SK-N-SH treated with all-trans-retinoic acid at 6 μM for 48 hours (cell line): ENCODE measurements around the gene RILPL1.
"Not testable (repeated sequence)": the region's sequence is repeated elsewhere in the genome, so short reads cannot be mapped to it uniquely, and the experiment has no call there.

ENCODE experiments used
- ATAC-seq: fragments of 200-7000 bp; cut with Tn5 transposase; 3 replicates; pipeline ENCODE4 v1.9.1; 2020; ENCODE audit warnings: mild to moderate bottlenecking, moderate library complexity
- BACH2 ChIP-seq: fragments of 250-450 bp; sonication (Bioruptor Pico); IDR thresholded peaks from 2 replicates; pipeline ENCODE4 v1.9.0; 2021; ENCODE audit warnings: mild to moderate bottlenecking, borderline replicate concordance
- CREB5 ChIP-seq: fragments of 250-450 bp; sonication (Bioruptor Pico); IDR thresholded peaks from 2 replicates; pipeline ENCODE4 v1.5.1; 2020; ENCODE audit warnings: low read depth, mild to moderate bottlenecking, moderate library complexity
- CSDC2 ChIP-seq: fragments of 250-450 bp; sonication (Bioruptor Pico); IDR thresholded peaks from 2 replicates; pipeline ENCODE4 v1.5.0; 2020; ENCODE audit warnings: mild to moderate bottlenecking, moderate library complexity
- CSRNP3 ChIP-seq: fragments of 250-450 bp; sonication (Bioruptor Pico); IDR thresholded peaks from 2 replicates; pipeline ENCODE4 v1.5.1; 2021; ENCODE audit warnings: mild to moderate bottlenecking, moderate library complexity
- ESRRG ChIP-seq: fragments of 250-450 bp; sonication (Bioruptor Pico); IDR thresholded peaks from 2 replicates; pipeline ENCODE4 v1.6.1; 2021; ENCODE audit warnings: mild to moderate bottlenecking
- GLIS3 ChIP-seq: fragments of 250-450 bp; sonication (Bioruptor Pico); IDR thresholded peaks from 2 replicates; pipeline ENCODE4 v1.5.0; 2020; ENCODE audit warnings: mild to moderate bottlenecking, moderate library complexity
- ISL1 ChIP-seq: fragments of 250-450 bp; sonication (Bioruptor Pico); IDR thresholded peaks from 2 replicates; pipeline ENCODE4 v2.1.2; 2022; ENCODE audit warnings: mild to moderate bottlenecking, moderate library complexity
- OSR1 ChIP-seq: fragments of 250-450 bp; sonication (Bioruptor Pico); IDR thresholded peaks from 2 replicates; pipeline ENCODE4 v1.8.0; 2022; ENCODE audit warnings: moderate library complexity, mild to moderate bottlenecking, inconsistent platforms
- PATZ1 ChIP-seq: fragments of 250-450 bp; sonication (Bioruptor Pico); IDR thresholded peaks from 2 replicates; pipeline ENCODE4 v1.8.0; 2020; ENCODE audit warnings: mild to moderate bottlenecking, moderate library complexity, borderline replicate concordance
- POU6F1 ChIP-seq: fragments of 250-450 bp; sonication (Bioruptor Pico); IDR thresholded peaks from 2 replicates; pipeline ENCODE4 v1.8.0; 2021; ENCODE audit warnings: low read depth, mild to moderate bottlenecking, moderate library complexity, borderline replicate concordance
- PPARA ChIP-seq: fragments of 250-450 bp; sonication (Bioruptor Pico); IDR thresholded peaks from 2 replicates; pipeline ENCODE4 v1.5.0; 2020; ENCODE audit warnings: mild to moderate bottlenecking, borderline replicate concordance
- RARB ChIP-seq: fragments of 250-450 bp; sonication (Bioruptor Pico); IDR thresholded peaks from 2 replicates; pipeline ENCODE4 v1.8.0; 2021; ENCODE audit warnings: mild to moderate bottlenecking, moderate library complexity
- SNAI2 ChIP-seq: fragments of 250-450 bp; sonication (Bioruptor Pico); IDR thresholded peaks from 2 replicates; pipeline ENCODE4 v1.5.0; 2020; ENCODE audit warnings: mild to moderate bottlenecking, moderate library complexity
- TCF4 ChIP-seq: fragments of 250-450 bp; sonication (Bioruptor Pico); IDR thresholded peaks from 2 replicates; pipeline ENCODE4 v1.8.0; 2021; ENCODE audit warnings: mild to moderate bottlenecking, moderate library complexity, borderline replicate concordance
- TOX ChIP-seq: fragments of 250-450 bp; sonication (Bioruptor Pico); IDR thresholded peaks from 2 replicates; pipeline ENCODE4 v1.8.0; 2021; ENCODE audit warnings: mild to moderate bottlenecking, moderate library complexity, borderline replicate concordance
- TSHZ2 ChIP-seq: fragments of 250-450 bp; sonication (Bioruptor Pico); IDR thresholded peaks from 2 replicates; pipeline ENCODE4 v1.5.0; 2020; ENCODE audit warnings: mild to moderate bottlenecking, moderate library complexity
- ZC3H10 ChIP-seq: fragments of 250-450 bp; sonication (Bioruptor Pico); IDR thresholded peaks from 2 replicates; pipeline ENCODE4 v1.5.1; 2021; ENCODE audit warnings: mild to moderate bottlenecking, moderate library complexity
- ZFP3 ChIP-seq: fragments of 250-450 bp; sonication (Bioruptor Pico); IDR thresholded peaks from 2 replicates; pipeline ENCODE4 v1.5.0; 2020; ENCODE audit warnings: mild to moderate bottlenecking, moderate library complexity
- ZFP30 ChIP-seq: fragments of 450-650 bp; formaldehyde crosslinking; IDR thresholded peaks from 2 replicates; pipeline ENCODE4 v1.5.0; 2022; ENCODE audit warnings: mild to moderate bottlenecking, moderate library complexity
- ZNF565 ChIP-seq: fragments of 450-650 bp; formaldehyde crosslinking; conservative IDR thresholded peaks from 2 replicates; pipeline ENCODE4 v1.5.0; 2020; ENCODE audit warnings: low read depth, mild to moderate bottlenecking, moderate library complexity
- ZNF70 ChIP-seq: fragments of 450-650 bp; formaldehyde crosslinking; IDR thresholded peaks from 2 replicates; pipeline ENCODE4 v1.5.0; 2020; ENCODE audit warnings: mild to moderate bottlenecking, moderate library complexity
- ZNF8 ChIP-seq: fragments of 450-650 bp; formaldehyde crosslinking; IDR thresholded peaks from 2 replicates; pipeline ENCODE4 v1.5.0; 2020; ENCODE audit warnings: mild to moderate bottlenecking, moderate library complexity

Gene RILPL1

GRCh38 chr12:123429101-123429500, 104.4 kb downstream of the RILPL1 start:
- ATAC-seq: not testable (repeated sequence)

GRCh38 chr12:123428591-123428990, 104.9 kb downstream of the RILPL1 start:
- TF ChIP-seq ZFP3 (no peak), ZNF8 (CRISPR knock-in tag) (no peak), CSRNP3 (CRISPR knock-in tag) (no peak), ZNF565 (CRISPR knock-in tag) (no peak), SNAI2 (CRISPR knock-in tag) (no peak), GLIS3 (CRISPR knock-in tag) (no peak), RARB (CRISPR knock-in tag) (no peak), ESRRG (CRISPR knock-in tag) (no peak), ZFP30 (CRISPR knock-in tag) (no peak), ISL1 (CRISPR knock-in tag) (no peak), CREB5 (no peak), PPARA (no peak), TCF4 (CRISPR knock-in tag) (no peak), CSDC2 (CRISPR knock-in tag) (no peak)
- ATAC-seq: no peak

- ATAC-seq: no peak
- TF ChIP-seq ISL1 (CRISPR knock-in tag) (no peak), TCF4 (CRISPR knock-in tag) (no peak), BACH2 (no peak), PATZ1 (no peak), OSR1 (CRISPR knock-in tag) (no peak), CREB5 (no peak), TSHZ2 (CRISPR knock-in tag) (no peak), ESRRG (CRISPR knock-in tag) (no peak), TOX (CRISPR knock-in tag) (no peak), ZFP30 (CRISPR knock-in tag) (no peak), ZNF8 (CRISPR knock-in tag) (no peak), ZNF565 (CRISPR knock-in tag) (no peak), ZNF70 (no peak), POU6F1 (CRISPR knock-in tag) (no peak), PPARA (no peak), ZC3H10 (CRISPR knock-in tag) (no peak), ZFP3 (no peak), RARB (CRISPR knock-in tag) (no peak), SNAI2 (CRISPR knock-in tag) (no peak)
Measured at GRCh38 chr12:123427036-123427769, 106.3 kb downstream of the RILPL1 start.
